Mucosa of rectum (tissue), 2 donors: Measurements from ENCODE around the gene C5orf46.

Source experiments
- H3K27ac ChIP-seq, 2 donors: one replicate each; pipeline ENCODE4 v1.7.0; 2013; ENCODE audit warnings: inconsistent platforms in 2 of 2, low read depth in 2 of 2, low read length in 2 of 2
- H3K27me3 ChIP-seq, 2 donors: one replicate each; pipeline ENCODE4 v1.7.0; 2013; ENCODE audit warnings: low read length in 2 of 2; ENCODE audit not compliant: control insufficient read depth in 2 of 2, insufficient read depth in 2 of 2
- H3K36me3 ChIP-seq, 2 donors: one replicate each; pipeline ENCODE4 v1.7.0; 2013; ENCODE audit warnings: low read length in 2 of 2; ENCODE audit not compliant: control insufficient read depth in 2 of 2, insufficient read depth in 2 of 2
- H3K4me1 ChIP-seq, 2 donors: one replicate each; pipeline ENCODE4 v1.7.0; 2013; ENCODE audit warnings: low read length in 2 of 2, mild to moderate bottlenecking in 1 of 2; ENCODE audit not compliant: control insufficient read depth in 2 of 2, insufficient read depth in 2 of 2
- H3K4me3 ChIP-seq, 2 donors: one replicate each; pipeline ENCODE4 v1.7.0; 2013; ENCODE audit warnings: low read length in 2 of 2
- H3K9ac ChIP-seq, 2 donors: one replicate each; pipeline ENCODE4 v1.7.0; 2013; ENCODE audit warnings: low read length in 2 of 2, low read depth in 1 of 2, mild to moderate bottlenecking in 1 of 2
- H3K9me3 ChIP-seq, 2 donors: one replicate each; pipeline ENCODE4 v1.7.0; 2013; ENCODE audit warnings: low read length in 2 of 2; ENCODE audit not compliant: control insufficient read depth in 2 of 2
- donor health status: healthy.
- donor health status: Normal muscosa, but diverticular disease.

C5orf46 gene

DNA sequence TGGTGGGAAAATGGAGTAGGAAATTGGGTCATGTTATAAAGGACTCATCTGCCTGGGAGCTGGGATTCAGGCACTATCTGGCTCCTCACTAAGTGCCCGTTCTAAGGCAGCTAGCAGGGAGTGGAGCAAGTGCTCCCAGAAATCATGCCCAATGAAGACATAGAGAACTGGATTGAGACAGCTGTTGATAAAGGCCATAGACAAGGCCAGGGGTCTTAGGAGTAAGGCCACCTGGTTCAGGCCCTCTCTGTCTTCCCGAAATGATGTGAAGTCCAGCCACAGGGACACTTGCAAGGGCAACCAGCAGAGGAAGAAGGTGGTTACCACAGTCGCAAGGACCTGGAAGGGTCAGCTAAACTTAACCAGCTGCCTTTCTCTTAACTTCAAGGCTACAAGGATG, 54.8 kb downstream of the C5orf46 start:
- no peaks in the 10 kb centered on the region for H3K36me3 ChIP-seq
- H3K27me3 ChIP-seq = no peaks in the 10 kb centered on the region
- H3K9ac ChIP-seq = no peak overlapping the region
- H3K4me3 ChIP-seq = no peak overlapping the region
- no peak overlapping the region for H3K27ac ChIP-seq
- no peaks in the 10 kb centered on the region for H3K4me1 ChIP-seq
- no peaks in the 10 kb centered on the region for H3K9me3 ChIP-seq

DNA sequence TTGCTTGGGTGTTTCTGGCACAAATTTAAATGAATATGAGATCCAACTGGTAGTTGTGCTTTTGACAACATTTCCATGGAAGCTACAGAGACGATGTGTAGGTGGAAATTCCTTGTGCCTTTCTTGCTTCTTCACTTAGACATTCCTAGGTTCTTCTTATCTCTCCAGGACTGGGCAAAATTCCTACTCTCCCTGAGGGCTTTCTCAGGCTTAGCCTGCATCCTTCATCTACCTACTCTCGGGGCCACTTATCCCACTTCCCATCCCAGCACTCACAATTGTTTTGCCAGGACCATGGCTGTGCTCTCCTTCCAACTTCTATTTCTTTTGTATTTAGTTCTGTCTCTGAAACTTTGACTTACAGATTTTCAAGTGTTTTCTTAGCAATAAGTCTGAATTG, 57.1 kb downstream of the C5orf46 start:
- no peaks in the 10 kb centered on the region for H3K9me3 ChIP-seq
- no peaks in the 10 kb centered on the region for H3K4me1 ChIP-seq
- H3K9ac ChIP-seq = no peak overlapping the region
- no peaks in the 10 kb centered on the region for H3K36me3 ChIP-seq
- H3K27me3 ChIP-seq = no peaks in the 10 kb centered on the region
- H3K4me3 ChIP-seq = no peak overlapping the region
- H3K27ac ChIP-seq = no peak overlapping the region

DNA sequence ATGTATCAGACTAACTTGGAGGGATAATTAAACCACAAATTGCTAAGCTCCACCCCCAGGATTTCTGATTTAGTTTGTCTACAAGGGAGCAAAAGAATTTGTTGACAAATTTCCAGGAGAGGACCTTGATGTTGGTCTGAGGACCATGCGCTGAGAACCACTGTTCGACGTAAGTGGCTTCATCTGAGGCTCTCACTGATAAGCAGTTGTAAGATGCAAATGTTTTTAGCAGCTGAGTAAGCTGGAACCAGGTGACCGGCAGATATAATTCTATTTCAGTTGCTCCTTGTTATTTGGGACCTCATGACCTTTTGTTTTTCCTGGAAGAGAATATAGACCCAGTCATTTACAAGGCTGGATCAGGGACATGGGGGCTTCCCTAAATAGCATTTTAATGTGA, 60.7 kb downstream of the C5orf46 start:
- Histone ChIP-seq H3K4me3 (no peak overlapping the region), H3K4me1 (no peaks in the 10 kb centered on the region), H3K27ac (no peak overlapping the region), H3K27me3 (no peaks in the 10 kb centered on the region), H3K9me3 (no peaks in the 10 kb centered on the region), H3K36me3 (no peaks in the 10 kb centered on the region), H3K9ac (no peak overlapping the region)

DNA sequence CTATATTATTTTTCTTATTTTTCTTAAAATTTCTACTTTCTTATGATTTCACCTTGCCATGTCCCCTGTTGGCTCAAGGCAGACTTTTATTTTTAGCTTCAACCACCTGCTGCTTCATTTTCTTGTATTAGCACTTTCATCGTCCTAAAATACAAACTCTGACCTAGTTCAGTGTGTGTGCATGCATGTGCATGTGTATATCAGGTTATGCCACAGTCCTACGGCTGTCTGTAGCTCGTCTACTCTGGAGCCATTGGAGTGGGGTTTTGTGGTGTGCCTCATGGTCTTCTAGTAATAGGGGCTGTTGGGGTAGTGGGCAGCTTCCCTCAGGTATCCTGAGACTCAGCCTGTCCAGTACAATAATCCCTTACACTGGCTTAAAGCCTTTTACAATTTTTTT, 61.5 kb downstream of the C5orf46 start:
- H3K9ac ChIP-seq = no peak overlapping the region
- no peaks in the 10 kb centered on the region for H3K36me3 ChIP-seq
- no peak overlapping the region for H3K4me3 ChIP-seq
- H3K4me1 ChIP-seq = no peaks in the 10 kb centered on the region
- H3K27me3 ChIP-seq = no peaks in the 10 kb centered on the region
- H3K27ac ChIP-seq = no peak overlapping the region
- no peaks in the 10 kb centered on the region for H3K9me3 ChIP-seq

- Histone ChIP-seq H3K9me3 (no peaks in the 10 kb centered on the region), H3K4me1 (peaks cover 0 to 3% of the 10 kb centered on the region in 2 donors), H3K27me3 (no peaks in the 10 kb centered on the region), H3K36me3 (no peaks in the 10 kb centered on the region), H3K27ac (no peak overlapping the region), H3K4me3 (no peak overlapping the region), H3K9ac (no peak overlapping the region)
Measured at GRCh38 chr5:147842869-147843268, 63.5 kb downstream of the C5orf46 start.
